Adrenal gland (tissue), 12 donors: Measurements from ENCODE around the gene SMG9. TPM values are rescaled to one million over a fixed set of nuclear protein-coding genes. Genes with fewer than 3 reads are reported as not detected.

Source experiments
- DNase-seq, 7 donors: peaks; one replicate each; pipeline ENCODE4 v3.0.0-alpha.2; 2019 to 2020
- H3K27ac ChIP-seq, 5 donors: fragments of 200-600 bp; sonication (generic) in 4 of 5; 1 replicate in 3 of 5; 2 replicates in 2 of 5; pipeline versions ENCODE4 v1.5.1 to v1.8.0; 2016 to 2020; ENCODE audit warnings: mild to moderate bottlenecking in 1 of 5
- H3K27me3 ChIP-seq: fragments of 200-600 bp; 2 replicates; pipeline ENCODE4 v1.8.0; 2021
- H3K36me3 ChIP-seq, 2 donors: fragments of 200-600 bp; replicated peaks in 1 of 2; 1 replicate in 1 of 2; 2 replicates in 1 of 2; pipeline versions ENCODE4 v1.5.1 to v1.8.0; 2018 to 2022
- H3K4me1 ChIP-seq, 2 donors: fragments of 200-600 bp; replicated peaks in 1 of 2; 1 replicate in 1 of 2; 2 replicates in 1 of 2; pipeline versions ENCODE4 v1.5.1 to v1.8.0; 2018 to 2021
- H3K4me3 ChIP-seq, 4 donors: fragments of 200-600 bp; sonication (generic) in 3 of 4; one replicate each; pipeline ENCODE4 v1.5.1; 2016 to 2018
- H3K9me3 ChIP-seq, 3 donors: fragments of 200-600 bp; sonication (generic) in 1 of 3; replicated peaks in 1 of 3; 1 replicate in 2 of 3; 2 replicates in 1 of 3; pipeline versions ENCODE4 v1.5.1 to v1.8.0; 2016 to 2021
- POLR2A ChIP-seq, 2 donors: fragments of 450-650 bp; IDR thresholded peaks; one replicate each; pipeline ENCODE4 v1.6.1; 2017; ENCODE audit warnings: antibody characterized with exemption in 2 of 2, mild to moderate bottlenecking in 2 of 2, moderate library complexity in 1 of 2
- WGBS, 4 donors: extraction: QIAGEN DNeasy Blood & Tissue Kit in 2 of 4; methylation state at CpG; one replicate each; pipeline versions ENCODE4 v1.1.5 to v1.1.7; 2013 to 2017; 5-methylcytosine and 5-hydroxymethylcytosine counted together
- intact Hi-C, 2 donors: fragments of 100-400 bp; cut with DNase I; formaldehyde crosslinking; loops; one replicate each; pipeline versions ENCODE4 v1.14.1 to v1.15.0; 2022 to 2023
- polyA plus RNA-seq, 3 donors: library from polyadenylated mRNA; stranded (reverse); fragments of 200-250 nt in 2 of 3; fragments of 350-450 nt in 1 of 3; fragmentation: Illumina TruSeq in 1 of 3; extraction: RNeasy Lipid Tissue Mini Kit (QIAGEN cat#74804) in 1 of 3; gene quantifications; one replicate each; pipeline ENCODE4 v1.2.3, GENCODE V29; 2013 to 2014
- total RNA-seq, 9 donors: library from RNA; depleted of rRNA in 4 of 9; stranded (reverse); fragments of >200 nt in 4 of 9; fragments of 120-200 nt in 1 of 9; fragmentation: NEBNext Ultra II Directional in 1 of 9; extraction: Animal tissue kit (Norgen Biotek cat#: 25700) in 1 of 9; gene quantifications; one replicate each; pipeline versions ENCODE4 v1.1.0 to v1.2.4, GENCODE V29; 2013 to 2023
- TF ChIP-seq, protein P1 (sequence below), 6 experiments: fragments of 450-650 bp in 4 of 6; fragments of 200-600 bp in 2 of 6; sonication (generic) in 1 of 6; IDR thresholded peaks; 1 replicate in 5 of 6; 2 replicates in 1 of 6; pipeline versions ENCODE4 v1.5.1 to v1.8.0; 2016 to 2021; ENCODE audit warnings: antibody characterized with exemption in 6 of 6, mild to moderate bottlenecking in 2 of 6, moderate library complexity in 1 of 6
- donor health status: healthy with polysubstance abuse.
- donor health status: Bipolar disorder and iron deficiency.
- donor health status: DM: yes; HTN: yes; CAD: no.
- donor health status: DM: no; HTN: no; CAD: no.
- donor health status: DM: no; HTN: no; CAD: no.
- donor health status: DM: yes; HTN: yes; CAD: no.

SMG9 gene
- total and polyA plus RNA-seq, 12 donors, result 19.4 to 63.2 (median 42.8) TPM

DNA sequence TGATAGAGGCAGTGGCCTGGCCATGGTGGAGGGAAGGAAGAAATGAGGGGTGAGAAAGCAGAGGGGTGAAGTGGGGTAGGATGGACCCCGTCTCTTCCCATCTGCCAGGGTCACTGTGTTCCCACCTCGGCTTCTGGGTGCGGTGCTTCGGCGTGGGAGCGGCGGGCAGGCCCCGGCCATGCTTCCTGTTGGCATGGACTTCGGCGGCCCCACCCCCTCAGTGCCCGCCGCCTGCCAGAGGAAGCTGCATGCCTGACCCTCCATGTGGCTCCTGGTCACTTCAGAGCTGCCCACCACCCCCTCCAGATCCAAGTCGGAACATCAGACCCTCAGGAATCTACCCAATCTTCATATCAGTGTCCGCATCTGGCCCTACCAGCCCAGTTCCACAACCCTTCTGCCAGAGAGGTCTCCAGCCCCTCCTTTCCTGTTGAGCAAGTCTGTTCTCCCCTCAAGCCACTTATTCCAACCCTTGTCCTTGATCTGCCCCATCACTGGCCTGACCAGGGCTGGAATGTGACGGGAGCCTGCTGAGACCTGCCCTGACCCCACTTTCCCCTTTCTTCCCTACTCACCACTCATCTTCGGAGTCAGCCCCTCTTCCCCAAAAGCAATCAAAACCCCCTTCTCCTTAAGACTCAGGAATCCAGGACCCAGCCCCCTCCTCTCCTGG lies 24.5 kb upstream of the SMG9 start:
- Histone ChIP-seq H3K36me3 (no peaks in the 10 kb centered on the region), H3K27me3 (no peaks in the 10 kb centered on the region), H3K4me3 (no peak overlapping the region), H3K9me3 (no peaks in the 10 kb centered on the region), H3K4me1 (peaks cover 0 to 7% of the 10 kb centered on the region in 2 donors), H3K27ac (peak overlapping the region in 1 of 5 donors; percentile 16)
- DNase-seq, result no peak
- intact Hi-C loops, result no loop called here
- no peak for TF ChIP-seq POLR2A (IDR thresholded peaks at IDR 0.05)
- TF ChIP-seq, protein P1, sequence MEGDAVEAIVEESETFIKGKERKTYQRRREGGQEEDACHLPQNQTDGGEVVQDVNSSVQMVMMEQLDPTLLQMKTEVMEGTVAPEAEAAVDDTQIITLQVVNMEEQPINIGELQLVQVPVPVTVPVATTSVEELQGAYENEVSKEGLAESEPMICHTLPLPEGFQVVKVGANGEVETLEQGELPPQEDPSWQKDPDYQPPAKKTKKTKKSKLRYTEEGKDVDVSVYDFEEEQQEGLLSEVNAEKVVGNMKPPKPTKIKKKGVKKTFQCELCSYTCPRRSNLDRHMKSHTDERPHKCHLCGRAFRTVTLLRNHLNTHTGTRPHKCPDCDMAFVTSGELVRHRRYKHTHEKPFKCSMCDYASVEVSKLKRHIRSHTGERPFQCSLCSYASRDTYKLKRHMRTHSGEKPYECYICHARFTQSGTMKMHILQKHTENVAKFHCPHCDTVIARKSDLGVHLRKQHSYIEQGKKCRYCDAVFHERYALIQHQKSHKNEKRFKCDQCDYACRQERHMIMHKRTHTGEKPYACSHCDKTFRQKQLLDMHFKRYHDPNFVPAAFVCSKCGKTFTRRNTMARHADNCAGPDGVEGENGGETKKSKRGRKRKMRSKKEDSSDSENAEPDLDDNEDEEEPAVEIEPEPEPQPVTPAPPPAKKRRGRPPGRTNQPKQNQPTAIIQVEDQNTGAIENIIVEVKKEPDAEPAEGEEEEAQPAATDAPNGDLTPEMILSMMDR (IDR thresholded peaks at IDR 0.05), result no peak
- WGBS, 4 donors, result 50 to 65% (median 60%) methylated on average over 14 to 16 of the region's 16 CpGs

DNA sequence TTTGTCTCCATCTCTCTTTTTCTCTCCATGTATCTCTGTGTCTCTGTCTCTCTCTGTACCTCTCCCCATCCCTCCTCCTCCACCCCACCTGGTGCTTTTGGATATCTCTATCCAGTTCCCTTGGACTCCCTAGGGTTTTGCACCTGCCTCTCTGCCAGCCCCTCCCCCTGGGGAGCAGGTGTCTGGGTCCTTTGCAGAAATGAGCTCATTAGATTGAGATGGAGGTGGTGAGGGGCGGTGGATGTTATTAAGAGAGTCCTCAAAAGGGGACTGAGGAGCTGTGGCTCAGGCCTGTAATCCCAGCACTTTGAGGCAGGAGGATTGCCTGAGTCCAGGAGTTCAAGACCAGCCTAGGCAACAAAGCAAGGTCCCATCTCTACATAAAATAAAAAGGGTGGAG lies 23.9 kb upstream of the SMG9 start:
- Histone ChIP-seq H3K4me1 (peaks cover 0 to 10% of the 10 kb centered on the region in 2 donors), H3K27ac (no peak overlapping the region), H3K9me3 (no peaks in the 10 kb centered on the region), H3K4me3 (no peak overlapping the region), H3K36me3 (no peaks in the 10 kb centered on the region), H3K27me3 (no peaks in the 10 kb centered on the region)
- WGBS, 4 donors, result 80 to 97% (median 87%) methylated on average over 1 of the region's 1 CpG
- no peak for TF ChIP-seq POLR2A (IDR thresholded peaks at IDR 0.05)
- TF ChIP-seq, protein P1 (IDR thresholded peaks at IDR 0.05), result no peak
- no peak for DNase-seq
- intact Hi-C loops, result no loop called here

DNA sequence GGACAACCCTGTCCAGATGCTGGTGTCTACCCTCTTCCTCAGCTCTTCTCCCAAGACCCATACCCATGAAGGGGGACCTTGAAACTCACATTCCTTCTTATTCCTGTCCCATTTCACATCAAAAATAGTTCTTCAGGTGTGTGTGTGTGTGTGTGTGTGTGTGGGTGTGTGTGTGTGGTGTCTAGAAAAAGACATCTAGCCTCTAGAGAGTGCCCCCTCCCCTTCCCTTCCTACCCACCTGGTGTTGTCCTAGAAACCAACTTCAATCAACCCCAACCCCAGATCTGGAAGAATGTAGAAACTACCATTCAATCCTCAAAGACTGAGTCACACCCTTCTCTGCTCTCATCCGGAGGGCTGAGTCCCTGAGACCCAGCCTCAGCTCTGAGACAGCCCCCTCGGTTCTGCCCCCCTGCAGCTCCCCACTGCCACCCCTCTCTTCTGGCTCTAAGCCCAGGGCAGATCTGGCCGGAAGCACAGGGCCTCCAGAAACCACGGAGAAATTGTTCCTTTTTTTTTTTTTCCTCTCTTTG lies 22.5 kb upstream of the SMG9 start:
- Histone ChIP-seq H3K9me3 (no peaks in the 10 kb centered on the region), H3K4me3 (no peak overlapping the region), H3K27ac (no peak overlapping the region), H3K36me3 (no peaks in the 10 kb centered on the region), H3K4me1 (peaks cover 0 to 10% of the 10 kb centered on the region in 2 donors), H3K27me3 (no peaks in the 10 kb centered on the region)
- DNase-seq, result peak in 1 of 7 donors; percentile 34
- TF ChIP-seq POLR2A (IDR thresholded peaks at IDR 0.05), result no peak
- TF ChIP-seq, protein P1 (IDR thresholded peaks at IDR 0.05), result no peak
- intact Hi-C loops, result no loop called here
- 4 to 17% (median 9%) methylated on average over 4 of the region's 4 CpGs for WGBS, 4 donors

DNA sequence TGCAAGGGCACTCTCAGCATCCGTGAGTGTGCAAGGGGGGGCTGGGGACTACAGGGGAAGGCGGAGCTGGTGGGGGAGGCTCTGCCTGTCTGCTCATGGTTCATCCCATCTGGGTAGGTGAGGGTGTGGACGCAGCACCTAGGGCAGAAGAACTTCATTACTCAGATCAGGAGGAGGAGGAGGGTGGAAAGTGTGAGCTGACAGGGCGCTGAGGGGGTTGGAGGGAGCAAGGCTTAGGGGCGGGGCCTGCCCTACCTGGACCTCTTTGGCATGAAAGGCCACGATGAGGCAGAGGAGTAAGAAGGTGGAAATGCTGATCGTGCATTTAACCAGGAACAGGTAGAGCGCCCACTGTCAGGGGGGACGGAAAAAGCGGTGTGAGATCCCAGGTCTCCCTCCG lies 21.5 kb upstream of the SMG9 start:
- Histone ChIP-seq H3K27me3 (no peaks in the 10 kb centered on the region), H3K36me3 (no peaks in the 10 kb centered on the region), H3K27ac (no peak overlapping the region), H3K9me3 (no peaks in the 10 kb centered on the region), H3K4me1 (peaks cover 0 to 10% of the 10 kb centered on the region in 2 donors), H3K4me3 (no peak overlapping the region)
- no peak for DNase-seq
- no peak for TF ChIP-seq POLR2A (IDR thresholded peaks at IDR 0.05)
- TF ChIP-seq, protein P1 (IDR thresholded peaks at IDR 0.05), result no peak
- WGBS, 4 donors, result 67 to 84% (median 77%) methylated on average over 10 to 11 of the region's 11 CpGs
- intact Hi-C loops, result no loop called here
